HG02642 (cell line): Measurements from ENCODE around the gene SLC35F1.
"Not testable (repeated sequence)": the region's sequence is repeated elsewhere in the genome, so short reads cannot be mapped to it uniquely, and the experiment has no call there.

ENCODE experiments used
- ATAC-seq: cut with Tn5 transposase; IDR thresholded peaks from one replicate; pipeline ENCODE4 v1.9.1; 2021; ENCODE audit warnings: mild to moderate bottlenecking; ENCODE audit not compliant: unreplicated experiment, poor library complexity

SLC35F1 gene

GRCh38 chr6:117919775-117920729 lies 13.0 kb downstream of the SLC35F1 start:
- ATAC-seq = no peak

DNA sequence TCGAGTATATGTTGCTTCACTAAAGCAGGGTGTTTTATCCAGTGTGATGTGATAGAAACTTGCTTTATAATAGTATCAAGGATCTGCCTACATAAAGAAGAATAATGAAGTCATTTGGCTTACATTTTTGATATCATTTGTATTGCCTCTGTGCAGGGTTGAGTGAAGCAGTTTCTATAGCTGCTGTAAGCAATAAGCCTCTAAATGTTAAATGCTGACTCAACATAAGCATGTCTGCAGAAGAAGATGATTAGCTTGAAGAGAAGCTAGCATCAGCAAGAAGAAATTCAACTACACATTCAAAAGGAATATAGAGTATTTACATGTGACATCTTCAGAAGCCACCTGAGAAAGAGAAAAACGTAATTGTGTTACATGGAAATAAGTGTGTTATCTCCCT lies 17.6 kb downstream of the SLC35F1 start:
- no peak for ATAC-seq

GRCh38 chr6:117927866-117928265 lies 20.8 kb downstream of the SLC35F1 start:
- no peak for ATAC-seq

- ATAC-seq = no peak
These were observed 21.8 kb downstream of the SLC35F1 start for GRCh38 chr6:117928833-117929232.

GRCh38 chr6:117929501-117929900 lies 22.4 kb downstream of the SLC35F1 start:
- no peak for ATAC-seq

- no peak for ATAC-seq
These were observed 23.6 kb downstream of the SLC35F1 start for GRCh38 chr6:117930645-117931044.

GRCh38 chr6:117932001-117932400 lies 24.9 kb downstream of the SLC35F1 start:
- no peak for ATAC-seq

- ATAC-seq = no peak
These were observed 25.6 kb downstream of the SLC35F1 start for GRCh38 chr6:117932676-117933075.

DNA sequence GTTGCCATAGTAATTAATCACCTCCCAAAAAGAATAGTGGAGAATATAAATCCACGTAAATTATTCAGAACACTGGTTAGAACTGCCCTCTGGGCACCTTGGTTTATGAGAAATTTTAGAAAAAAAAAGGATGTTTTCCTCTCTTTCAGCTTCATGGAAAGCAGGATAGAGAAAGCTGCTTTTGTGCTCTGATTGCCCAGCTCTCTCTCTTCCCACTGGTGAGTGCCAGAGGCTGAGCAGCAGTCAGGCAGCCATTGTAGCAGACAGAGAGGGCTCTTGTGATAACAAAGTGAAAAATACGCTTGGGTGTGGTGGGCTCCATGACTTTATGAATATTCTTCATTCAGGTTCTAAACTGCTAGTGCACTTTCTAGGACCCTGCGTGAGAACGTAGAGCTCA lies 26.4 kb downstream of the SLC35F1 start:
- ATAC-seq = no peak

GRCh38 chr6:117938311-117938995 lies 31.4 kb downstream of the SLC35F1 start:
- ATAC-seq = no peak

- ATAC-seq = no peak
These were observed 40.2 kb downstream of the SLC35F1 start for GRCh38 chr6:117947234-117947633.

DNA sequence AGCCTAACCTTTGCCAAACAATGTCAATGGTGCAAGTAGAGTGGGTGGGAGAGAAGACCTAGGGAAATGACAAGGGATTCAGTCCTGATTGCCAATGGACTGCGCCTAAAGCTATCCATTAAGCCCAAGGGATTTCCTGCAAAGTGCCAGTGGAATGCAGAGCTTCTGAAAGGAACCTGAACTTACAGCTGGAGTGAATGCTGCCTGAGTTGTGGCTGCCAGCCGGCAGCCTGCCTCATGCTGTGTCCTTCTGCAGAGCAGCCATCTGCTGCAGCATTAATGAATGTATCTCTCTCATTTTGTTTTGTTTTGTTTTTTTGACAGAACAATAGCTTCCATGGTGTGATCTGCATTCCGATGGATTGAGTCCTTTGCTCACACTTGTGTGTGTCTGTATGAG lies 44.7 kb downstream of the SLC35F1 start:
- ATAC-seq = no peak

- peak; percentile 59 for ATAC-seq
These were observed 48.7 kb downstream of the SLC35F1 start for GRCh38 chr6:117955684-117956256.

- peak; percentile 8 for ATAC-seq
These were observed 49.3 kb downstream of the SLC35F1 start for GRCh38 chr6:117956386-117956785.

DNA sequence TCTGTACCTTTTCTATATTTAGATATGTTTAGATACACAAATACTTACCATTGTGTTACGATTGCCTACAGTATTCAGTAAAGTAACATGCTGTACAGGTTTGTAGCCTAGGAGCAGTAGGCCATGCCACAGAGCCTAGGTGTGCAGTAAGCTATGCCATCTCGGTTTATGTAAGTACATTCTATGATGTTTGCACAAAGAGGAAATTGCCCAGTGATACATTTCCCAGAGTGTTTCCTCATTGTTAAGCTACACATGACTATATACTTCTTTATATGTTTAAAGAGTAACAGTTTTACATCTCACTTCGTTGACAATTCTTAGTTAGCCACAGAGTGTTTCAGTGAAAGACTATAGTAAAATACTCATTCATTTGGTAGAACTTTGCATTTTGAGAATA lies 51.5 kb downstream of the SLC35F1 start:
- no peak for ATAC-seq

- ATAC-seq = no peak
These were observed 53.8 kb downstream of the SLC35F1 start for GRCh38 chr6:117960877-117961276.

DNA sequence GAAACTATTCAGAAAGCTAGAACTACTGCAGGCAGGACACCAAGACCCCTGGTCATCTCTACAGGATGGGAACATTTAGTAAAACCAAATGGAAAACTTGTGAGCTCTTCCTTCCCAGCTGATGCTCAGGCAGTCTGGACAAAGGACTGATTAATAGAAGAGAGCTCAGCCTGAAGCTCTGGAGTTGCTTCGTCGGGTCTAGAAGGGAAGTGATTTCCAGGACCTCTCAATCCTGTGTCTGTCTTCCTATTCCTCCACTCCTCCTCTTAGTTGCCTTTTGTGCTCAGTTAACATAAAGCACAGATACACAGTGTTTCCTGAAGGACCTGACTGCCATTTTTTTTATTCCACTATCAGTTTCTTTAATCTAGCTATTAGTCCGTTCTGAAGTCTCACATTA lies 54.2 kb downstream of the SLC35F1 start:
- no peak for ATAC-seq

DNA sequence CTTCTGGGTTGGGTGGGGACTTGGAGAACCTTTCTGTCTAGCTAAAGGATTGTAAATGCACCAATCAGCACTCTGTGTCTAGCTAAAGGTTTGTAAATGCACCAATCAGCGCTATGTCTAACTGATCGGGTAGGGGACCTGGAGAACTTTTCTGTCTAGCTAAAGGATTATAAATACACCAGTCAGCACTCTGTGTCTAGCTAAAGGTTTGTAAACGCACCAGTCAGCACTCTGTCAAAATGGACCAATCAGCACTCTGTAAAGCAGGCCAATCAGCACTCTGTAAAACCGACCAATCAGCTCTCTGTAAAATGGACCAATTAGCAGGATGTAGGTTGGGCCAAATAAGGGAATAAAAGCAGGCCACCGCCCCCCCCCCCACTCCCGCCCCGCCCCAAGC lies 58.7 kb downstream of the SLC35F1 start:
- ATAC-seq = not testable (repeated sequence)

GRCh38 chr6:117971637-117972036 lies 64.6 kb downstream of the SLC35F1 start:
- ATAC-seq = no peak

DNA sequence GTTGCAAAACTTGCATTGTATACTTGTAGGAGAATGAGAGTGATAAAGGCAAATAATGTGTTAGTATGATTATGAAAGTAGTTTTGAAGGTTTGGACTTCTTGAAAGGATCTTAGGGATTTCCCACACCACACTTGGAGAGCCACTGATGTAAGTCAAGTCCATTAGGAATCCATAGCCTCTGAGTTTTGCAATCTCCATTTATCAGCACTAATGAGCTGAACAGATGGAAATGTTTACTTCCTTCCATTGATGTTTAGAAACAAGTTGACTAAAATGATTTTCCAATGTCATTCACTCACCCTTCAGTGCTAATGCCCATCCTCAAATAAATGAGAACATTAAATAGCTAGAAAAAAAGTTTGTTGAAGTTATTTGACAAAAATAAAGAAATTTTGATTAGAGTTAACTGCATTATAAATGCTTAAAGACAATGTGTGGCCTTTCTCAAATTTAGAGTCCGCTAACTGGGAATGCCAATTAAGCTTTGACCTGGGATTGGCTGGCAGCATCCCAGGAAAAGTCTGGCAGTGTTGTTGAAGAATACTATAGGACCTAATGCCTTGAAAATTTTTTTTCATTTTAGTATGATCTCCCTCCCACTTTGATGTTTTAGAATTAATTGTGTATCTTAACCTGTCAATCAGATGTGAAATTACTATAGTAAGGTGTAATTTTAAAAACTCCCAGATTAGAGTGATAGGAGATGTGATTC lies 68.0 kb downstream of the SLC35F1 start:
- no peak for ATAC-seq
